NCI-H187 treated with DMSO at 0.1 percent for 48 hours (cell line): Measurements from ENCODE around the gene C1orf159.
"Not testable (repeated sequence)": the region's sequence is repeated elsewhere in the genome, so short reads cannot be mapped to it uniquely, and the experiment has no call there.

Experiments used
- DNase-seq: peaks from one replicate; lab custom pipeline; 2025; lab: John Stamatoyannopoulos, UW

Gene C1orf159

DNA sequence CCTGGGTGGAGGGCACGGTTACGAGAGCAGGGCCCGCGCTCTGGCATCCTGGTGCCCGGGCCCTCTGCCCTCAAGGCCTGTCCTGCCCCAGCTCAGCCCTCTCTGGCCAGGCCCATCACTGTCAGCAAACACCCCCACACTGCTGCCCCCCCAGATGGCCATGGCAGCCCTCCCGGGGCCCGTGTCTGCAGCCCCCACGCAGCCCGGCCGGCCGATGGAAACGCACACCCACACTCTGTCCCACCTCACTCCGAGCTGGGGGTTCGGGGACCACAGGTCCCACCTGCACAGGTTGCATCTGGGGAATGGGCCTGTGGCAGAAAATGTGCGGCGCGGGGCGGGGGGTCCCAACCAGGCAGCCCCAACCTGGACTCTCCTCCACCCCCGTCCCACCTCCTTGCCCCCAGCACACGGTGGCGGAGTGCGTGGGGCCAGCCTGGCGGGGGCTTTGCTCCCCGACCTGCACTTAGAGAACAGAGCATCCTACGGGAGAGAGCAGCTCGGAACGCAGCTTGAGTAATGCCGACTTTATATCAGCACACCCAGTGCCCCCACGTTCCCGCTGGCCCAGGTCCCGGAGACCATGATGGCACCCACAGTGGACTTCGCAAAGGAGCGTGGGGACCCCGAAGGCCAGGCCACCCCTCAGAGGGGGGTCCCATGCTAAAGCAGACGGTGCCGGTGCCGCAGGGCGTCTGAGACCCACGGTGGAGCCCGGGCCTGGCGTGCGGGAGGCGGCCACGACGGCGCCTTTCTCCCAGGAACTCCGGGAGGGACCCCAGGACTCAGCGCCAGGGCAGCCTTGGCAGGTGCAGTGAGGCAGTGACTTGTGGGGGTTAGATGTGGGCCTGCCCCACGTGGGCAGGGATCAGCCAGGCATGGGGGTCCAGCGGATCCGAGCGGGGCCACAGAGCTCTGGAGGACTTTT is 34.3 kb downstream of the C1orf159 start:
- DNase-seq: no peak

DNA sequence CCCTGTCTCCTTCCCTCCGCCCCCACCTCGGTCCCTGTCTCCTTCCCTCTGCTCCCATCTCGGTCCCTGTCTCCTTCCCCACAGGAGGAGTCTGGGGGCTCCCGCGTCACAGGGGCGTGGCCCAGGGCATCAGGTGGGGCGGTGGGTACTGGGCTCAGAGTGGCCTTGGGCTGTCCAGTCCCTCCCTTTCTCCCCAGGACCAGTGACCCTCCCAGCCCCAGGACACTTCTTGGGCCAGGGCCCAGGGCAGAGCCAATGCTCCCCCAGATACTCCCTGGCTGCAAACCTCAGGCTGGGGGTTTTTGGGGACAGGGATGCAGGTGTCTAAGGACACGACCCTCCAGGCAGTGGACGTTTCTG is 35.0 kb downstream of the C1orf159 start:
- no peak for DNase-seq

DNA sequence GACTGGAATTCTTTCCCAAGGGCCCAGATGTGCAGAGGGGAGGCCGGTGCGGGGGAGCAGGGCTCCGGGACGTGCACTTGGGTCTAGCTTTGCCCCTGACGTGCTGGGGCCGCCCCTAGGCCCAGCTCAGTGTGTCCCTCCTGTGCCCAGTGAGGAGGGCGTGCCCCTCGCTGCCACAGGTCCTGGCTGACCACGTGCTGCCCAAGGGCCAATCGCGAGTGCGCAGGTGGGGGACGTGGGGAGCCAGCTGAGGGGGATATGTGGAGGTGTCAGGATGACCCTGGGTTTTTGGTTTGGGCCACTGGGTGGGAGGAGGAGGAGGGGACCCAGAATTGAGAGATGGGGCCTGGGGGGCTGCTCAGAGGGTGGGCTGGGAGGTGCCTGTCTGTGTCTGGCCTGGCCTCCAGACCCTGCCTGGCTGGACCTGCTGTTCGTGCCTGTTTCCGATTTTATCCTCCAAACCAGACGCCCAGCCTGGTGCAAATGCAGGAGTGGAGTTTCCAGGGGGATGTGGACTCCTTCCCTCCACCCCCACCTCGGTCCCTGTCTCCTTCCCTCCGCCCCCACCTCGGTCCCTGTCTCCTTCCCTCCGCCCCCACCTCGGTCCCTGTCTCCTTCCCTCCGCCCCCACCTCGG is 35.6 kb downstream of the C1orf159 start:
- DNase-seq: no peak

DNA sequence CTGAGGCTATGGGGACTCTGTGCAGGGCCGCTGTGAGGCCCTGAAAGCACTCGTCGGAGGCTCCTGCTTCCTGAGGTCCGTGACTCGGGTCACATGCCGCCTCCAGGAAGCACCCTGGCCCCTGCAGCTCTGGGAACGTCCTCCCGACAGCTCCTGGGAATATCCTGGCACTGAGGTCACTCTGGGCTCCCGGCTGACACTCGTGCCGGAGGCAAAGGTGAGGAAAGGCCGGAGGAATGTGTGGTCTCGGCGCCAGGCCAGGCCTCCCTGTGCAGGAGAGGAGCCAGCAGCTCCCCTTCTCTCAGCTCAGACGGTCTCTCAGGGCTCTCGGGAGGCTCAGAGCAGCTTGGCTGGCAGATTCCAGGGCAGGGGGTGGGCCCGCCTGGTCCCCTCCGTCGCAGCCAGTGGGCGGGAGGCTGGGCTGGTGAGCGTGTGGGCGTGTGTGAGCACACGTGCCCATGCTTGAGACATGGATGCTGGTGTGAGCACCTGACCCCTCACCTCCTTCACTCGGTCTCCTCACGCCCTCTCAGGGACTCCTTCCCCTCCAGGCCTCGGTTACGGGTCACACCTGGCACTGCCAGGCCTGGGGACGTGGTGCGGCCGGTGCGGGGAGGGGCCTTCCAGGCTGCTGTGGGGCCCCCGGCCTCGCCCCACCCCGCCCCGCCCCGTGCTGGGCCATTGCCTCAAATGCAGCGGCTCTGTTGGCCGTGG is 36.3 kb downstream of the C1orf159 start:
- no peak for DNase-seq

DNA sequence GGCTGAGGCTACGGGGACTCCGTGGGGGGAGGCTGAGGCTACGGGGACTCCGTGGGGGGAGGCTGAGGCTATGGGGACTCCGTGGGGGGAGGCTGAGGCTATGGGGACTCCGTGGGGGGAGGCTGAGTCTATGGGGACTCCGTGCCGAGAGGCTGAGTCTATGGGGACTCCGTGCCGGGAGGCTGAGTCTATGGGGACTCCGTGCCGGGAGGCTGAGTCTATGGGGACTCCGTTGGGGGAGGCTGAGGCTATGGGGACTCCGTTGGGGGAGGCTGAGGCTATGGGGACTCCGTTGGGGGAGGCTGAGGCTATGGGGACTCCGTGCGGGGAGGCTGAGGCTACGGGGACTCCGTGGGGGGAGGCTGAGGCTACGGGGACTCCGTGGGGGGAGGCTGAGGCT is 38.5 kb downstream of the C1orf159 start:
- not testable (repeated sequence) for DNase-seq

DNA sequence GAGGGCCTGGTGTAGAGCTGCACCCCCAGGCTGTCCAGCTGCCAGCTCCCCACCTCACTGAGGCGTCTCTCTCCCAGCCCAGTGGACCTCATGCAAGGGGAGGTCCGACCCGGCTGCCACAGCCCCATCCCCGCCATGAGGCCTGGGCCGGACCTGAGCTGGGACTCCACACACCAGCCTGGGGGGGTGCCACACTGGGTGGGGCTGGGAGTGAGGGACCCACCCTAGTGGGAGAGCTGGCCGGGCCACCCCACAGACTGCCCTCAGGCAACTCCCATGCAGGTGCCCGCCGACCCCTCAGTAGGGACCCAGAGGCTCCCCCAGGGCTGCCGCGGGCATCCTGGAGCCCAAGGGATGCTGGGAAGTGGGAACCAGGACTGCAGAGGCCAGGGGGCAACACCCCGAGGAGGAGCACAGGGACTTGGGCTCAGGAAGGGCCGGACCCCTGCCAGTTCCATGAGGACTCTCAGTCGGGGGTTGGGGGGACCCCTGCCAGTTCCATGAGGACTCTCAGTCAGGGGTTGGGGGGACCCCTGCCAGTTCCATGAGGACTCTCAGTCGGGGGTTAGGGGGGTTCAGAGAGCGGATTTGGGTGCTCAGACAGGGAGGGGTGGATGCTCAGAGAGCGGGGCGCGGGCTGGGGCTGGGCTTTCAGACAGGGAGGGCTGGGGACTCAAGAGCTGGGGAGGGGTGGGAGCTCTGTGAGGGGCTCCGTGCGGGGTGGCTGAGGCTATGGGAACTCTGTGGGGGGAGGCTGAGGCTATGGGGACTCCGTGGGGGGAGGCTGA is 40.5 kb downstream of the C1orf159 start:
- no peak for DNase-seq

DNA sequence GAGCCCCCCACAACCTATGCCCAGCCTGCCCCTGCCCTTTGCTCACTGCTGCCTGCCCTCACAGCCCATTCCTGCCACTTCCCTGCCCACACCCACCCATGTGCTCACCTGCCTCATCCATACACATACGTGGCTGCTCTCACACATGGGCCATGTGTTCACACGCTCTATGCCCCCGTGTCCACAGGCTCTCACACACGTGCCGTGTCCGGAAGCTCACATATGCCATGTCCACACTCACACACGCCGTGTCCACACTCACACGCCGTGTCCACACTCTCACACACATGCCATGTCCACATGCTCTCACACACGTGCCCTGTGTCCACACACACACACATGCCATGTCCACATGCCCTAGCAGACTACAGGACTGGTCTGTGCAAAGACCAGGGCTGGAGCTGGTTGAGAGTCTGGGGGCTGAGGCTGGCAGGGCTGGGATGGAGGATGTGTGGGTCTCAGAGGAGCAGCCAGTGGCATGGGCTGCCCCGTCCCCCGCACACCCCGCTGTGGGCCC is 41.2 kb downstream of the C1orf159 start:
- DNase-seq: no peak

DNA sequence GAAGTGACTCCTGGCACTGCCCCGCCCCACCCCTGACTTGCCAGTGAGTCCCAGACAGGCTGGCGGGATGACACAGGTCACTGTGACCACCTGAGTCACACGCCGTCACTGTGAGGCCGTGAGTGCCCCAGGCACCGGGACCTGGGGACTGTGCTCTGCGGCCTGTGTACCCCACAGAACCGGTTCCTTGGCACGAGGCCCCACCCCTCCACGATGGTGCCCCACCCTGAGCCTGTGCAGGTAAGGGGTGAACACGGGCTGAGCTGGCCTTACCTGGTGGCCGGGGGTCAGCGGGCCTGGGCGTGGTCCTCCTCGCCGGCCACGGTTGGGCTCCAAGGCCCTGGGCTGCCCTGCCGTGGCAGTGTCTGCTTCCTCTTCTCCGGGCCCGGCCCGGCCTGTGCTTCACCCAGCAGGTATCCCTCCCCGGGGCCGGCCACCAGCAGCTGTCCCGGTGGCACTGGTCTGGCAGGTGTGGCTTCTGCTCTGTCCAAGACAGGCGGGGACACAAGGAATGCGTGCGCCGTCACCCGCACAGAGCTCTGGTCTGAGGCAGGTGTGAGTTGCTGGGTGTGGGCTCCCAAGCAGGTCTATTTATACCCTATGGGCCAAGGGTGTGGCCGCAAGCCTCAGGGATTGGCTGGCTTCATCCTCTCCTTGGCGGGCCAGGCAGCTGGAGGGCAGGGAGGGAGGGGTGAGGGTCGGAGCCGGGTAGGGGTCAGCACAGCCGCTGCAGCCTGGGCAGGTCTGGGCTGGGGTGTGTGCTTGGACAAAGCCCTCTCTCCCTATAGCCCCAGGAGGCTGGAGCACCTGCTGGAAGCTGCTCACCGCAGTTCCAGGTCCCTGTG is 41.9 kb downstream of the C1orf159 start, which contains the start of gene RNF223:
Gene RNF223 (minus strand): TSS at position 564 of the 845 bp plus-strand sequence. CDS start 1,740 bp downstream, outside the sequence.
- no peak for DNase-seq

DNA sequence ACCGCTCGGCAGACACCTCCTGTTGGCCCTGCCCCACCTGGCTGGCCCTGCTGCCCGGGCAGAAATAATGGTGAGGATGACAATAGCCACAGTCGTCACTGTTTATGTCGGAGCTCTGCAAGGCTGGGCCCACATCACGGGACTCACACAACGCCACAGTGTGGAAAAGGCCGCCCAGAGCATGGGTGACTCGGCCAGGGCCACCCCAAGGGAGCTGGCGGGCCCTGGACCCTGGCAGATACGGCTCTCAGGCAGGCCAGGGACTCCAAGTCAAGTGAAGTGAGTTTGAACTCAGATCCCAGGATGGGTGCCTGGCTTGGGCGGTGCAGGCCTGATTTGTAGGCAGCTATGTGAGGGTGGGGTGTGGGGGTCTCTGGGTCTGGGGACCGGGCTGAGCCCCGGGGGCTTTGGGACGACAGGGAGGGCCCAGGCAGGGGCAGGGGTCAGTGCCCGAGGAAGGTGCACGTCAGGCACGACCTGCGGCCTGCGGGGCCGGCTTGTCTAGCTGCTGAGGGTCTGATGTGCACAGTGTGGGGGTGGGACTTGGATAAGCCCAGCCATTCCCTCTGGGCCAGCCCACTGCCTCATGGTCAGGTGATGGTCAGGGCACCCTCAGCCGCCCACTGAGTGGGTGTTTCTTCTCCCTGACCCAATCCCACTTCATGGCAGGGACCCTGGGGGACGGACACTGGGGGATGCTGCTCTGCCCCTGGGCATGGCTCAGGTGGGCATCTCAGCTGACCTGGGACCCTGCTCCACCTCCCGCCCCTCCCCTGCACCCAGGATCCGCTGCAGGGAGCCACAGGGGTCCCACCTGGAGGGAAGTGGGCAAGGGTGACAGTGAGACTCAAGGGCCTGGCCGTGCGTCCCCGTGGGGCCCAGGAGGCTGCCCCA is 42.8 kb downstream of the C1orf159 start:
- DNase-seq: no peak

DNA sequence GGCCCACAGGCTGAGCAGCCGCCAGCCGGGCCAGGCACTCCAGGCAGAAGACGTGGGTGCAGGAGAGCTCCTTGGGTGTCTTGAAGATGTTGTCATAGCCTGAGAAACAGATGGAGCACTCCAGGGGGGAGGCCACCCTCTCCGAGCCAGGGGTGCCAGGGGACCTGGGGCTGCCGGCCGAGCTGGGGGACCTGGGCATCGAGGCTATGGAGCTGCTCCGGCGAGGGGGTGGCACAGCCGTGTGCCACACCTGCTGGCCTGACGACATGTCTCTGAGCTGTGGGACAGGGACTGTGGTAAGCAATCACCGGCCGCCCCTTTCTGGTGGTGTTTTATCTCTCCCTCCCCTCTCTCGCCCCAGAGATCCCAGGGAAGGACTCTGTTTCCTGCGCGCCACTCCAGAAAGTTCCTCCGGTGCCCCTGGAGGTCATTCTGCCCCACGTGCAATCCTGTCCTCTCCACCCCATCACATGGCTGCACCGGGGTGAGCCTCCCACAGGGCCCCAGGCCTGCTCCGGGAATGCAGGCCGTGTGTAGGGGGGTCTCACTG is 43.5 kb downstream of the C1orf159 start:
- no peak for DNase-seq

DNA sequence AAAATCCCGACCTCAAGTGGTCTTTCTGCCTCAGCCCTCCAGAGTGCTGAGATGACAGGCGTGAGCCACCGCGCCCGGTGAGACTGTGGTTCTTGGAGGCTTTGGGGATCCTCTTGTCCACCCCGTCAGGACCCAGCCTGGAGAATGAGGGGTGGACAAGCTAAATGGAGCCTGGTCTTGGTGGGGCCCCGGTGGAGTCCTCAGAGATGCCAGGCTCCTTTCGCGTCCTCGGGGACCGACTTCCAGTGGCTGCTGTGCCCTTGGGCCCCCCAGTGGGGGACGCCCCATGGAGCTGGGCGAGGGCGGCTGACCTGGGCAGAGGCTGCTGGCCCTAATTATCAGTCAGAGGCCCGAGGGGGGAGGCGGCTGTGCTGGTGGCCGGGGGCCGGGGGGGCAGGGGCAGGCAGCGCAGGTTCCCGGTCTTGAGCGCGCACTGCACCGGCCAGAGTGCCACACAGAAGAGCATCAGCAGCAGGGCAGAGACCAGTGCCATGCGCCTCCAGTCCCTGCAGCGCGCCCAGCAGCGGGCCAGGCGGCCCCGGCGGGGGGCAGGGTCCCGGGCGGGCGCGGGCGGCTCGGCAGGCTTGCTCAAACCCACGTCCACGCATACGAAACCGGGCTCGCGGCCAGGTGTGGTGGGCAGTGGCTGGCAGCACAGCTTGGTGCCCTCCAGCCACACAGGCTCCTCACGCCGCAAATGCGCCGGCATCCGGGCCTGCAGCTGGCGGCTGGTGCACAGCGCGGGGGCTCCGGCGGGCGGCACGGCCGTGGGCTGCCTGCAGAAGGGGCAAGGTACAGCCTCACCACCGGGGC is 44.2 kb downstream of the C1orf159 start:
- no peak for DNase-seq

DNA sequence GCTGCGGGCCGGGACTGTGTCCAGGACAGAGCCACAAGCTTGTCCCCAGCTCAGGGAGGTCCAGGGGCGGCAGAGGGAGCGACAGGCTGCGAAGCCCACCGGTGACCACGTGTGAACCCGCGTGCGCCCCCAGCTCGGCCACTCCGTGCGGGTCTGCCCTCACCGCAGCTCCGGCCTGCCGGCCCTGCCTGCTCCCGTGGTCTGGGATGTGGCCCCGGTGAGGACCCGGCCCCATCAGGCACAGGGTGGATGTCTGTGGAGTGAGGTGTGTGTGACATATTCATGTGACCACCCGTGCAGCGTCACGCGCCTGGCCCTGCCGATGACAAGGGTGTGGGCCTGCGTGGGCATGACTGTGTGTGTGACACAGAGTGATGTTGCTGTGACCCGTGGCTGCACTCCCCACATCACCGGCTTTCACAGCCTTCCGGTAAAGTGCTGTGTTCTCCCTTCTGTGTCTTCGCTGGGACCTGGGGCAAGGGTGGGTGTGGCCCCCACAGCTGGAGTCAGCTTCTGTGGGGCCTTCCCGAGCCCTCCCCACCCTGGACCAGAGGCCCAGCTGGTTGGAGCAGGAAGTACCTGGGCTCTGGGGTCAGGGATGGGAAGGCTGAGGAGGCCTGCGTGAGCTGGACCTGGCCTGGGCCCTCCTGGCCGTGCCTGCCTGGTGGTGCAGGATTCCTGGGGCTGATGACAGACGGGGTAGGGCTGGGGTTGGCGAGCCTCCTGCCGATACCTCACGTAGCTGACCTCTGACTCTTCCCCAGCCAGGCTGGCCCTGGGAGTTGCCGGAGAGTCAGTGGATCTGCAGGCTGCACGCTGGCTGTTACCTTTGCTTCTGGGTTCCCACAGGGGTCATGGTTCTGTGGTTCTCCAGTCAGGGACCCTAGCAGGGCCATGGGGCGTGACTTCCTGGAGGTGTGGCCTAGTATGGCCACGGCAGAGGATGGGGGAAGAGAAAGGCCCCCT is 45.9 kb downstream of the C1orf159 start:
- DNase-seq: no peak

DNA sequence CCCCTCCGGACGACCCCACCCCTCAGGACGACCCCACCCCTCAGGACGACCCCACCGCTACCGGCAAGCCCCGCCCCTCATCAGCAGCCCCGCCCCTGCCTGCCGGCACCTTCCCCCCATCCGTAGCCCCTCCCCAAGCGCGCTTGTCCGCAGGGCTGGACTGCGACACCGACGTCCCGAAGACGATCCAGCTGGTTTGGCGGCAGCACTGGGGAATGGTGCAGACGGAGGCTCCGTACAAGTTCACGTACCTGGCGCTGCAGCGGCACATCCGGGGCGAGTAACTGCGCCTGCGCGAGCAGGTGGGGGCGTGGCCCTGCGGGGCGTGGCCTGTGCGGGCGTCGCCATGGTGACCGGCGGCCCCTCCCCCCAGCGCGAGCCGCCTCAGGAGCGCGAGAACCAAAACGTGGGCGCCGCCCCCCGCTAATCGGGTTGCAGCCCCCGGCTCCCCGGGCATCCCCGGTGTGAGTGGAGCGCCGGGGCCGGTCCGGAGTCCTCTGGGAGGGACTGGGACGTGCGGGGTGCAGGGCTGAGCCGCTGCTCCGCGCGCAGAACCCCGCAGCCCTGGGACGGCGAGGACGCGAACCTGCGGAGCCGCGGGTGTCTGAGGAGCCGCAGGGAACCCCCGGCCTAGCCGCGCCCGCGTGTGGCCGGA is 46.7 kb downstream of the C1orf159 start:
- no peak for DNase-seq

DNA sequence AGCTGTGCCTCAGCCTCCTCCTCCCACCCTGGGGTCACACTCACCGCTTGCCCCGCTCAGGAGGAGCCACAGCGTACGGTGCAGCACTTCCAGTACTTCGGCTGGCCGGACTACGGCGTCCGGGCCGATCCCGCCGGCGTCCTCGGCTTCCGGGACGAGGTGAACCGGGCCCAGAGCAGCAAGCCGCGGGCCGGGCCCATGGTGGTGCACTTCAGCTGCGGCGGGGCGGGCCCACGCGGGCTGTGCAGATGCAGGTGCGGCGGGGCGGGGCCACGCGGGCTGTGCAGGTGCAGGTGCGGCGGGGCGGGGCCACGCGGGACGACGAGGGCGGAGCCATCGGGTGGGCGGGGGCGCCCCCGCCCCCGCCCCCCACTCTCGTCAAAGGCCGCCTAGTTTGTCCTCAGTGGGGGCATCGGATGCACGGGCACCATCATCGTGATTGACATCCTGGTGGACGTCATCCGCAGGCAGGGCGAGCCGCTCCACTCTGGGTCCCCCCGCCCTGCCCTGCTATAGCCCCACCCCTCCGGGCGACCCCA is 47.3 kb downstream of the C1orf159 start:
- no peak for DNase-seq

DNA sequence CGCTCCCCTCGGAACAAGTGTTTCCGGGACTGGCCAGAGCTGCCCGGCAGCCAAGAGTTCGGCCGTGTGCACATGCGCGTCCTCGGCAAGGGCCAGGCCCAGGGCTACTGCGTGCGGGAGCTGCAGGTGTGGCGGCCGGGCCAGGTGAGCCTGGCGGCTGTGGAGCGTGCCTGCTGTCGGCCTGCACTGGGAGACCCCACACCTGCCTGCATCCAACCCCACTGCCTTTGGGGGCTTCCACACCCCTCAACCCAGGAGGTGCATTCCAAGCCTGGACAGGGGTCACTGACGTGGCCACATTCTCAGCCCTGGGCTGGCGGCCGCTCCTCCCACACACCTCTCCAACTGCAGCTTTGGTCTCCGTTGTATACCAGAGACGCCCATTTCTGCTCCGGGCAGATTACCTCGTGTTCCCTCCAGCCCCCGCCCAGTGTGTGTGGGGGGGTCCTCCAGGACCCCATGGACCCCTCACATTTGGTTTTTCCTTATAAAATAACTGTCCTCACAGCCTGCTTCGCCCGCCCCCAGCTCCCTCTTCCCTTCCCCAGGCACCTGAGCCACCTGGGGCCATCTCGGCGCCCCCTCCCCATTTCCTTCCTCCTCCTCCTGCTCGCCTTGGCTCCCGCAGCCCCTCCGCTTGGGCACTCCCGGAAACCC is 47.9 kb downstream of the C1orf159 start:
- no peak for DNase-seq

DNA sequence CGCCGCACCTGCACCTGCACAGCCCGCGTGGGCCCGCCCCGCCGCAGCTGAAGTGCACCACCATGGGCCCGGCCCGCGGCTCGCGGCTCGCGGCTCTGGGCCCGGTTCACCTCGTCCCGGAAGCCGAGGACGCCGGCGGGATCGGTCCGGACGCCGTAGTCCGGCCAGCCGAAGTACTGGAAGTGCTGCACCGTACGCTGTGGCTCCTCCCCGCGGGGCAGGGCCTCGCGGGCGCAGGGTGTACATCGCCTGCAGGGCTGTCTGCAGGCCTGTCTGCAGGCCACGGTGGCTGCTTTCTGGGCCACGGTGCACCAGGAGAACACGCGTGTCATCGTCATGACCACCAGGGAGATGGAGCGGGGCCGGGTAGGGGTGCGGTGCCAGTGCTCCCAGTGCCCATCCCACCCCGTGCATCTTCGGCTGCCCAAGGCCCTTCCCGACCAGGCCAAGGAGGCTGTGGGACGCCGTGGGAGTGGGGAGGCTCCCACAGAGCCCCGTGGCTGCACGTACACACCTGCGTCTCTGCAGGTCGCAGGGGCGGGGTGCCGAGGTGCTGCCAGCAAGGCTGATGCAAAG is 48.5 kb downstream of the C1orf159 start:
- DNase-seq: no peak
